Hepatocyte (in vitro differentiated cells): ENCODE data around the gene NR5A1. TPM values are rescaled to one million over a fixed set of nuclear protein-coding genes. Genes with fewer than 3 reads are reported as not detected.

Source experiments
- DNase-seq: peaks from one replicate; pipeline ENCODE4 v3.0.0-alpha.2; 2016; ENCODE audit warnings: low spot score
- H2AFZ ChIP-seq: fragments of 200-600 bp; sonication (generic); 2 replicates; pipeline ENCODE4 v1.6.0; 2016; ENCODE audit warnings: antibody characterized with exemption, mild to moderate bottlenecking
- H3K27ac ChIP-seq: fragments of 200-600 bp; sonication (generic); 2 replicates; pipeline ENCODE4 v1.5.1; 2016; ENCODE audit warnings: mild to moderate bottlenecking
- H3K27me3 ChIP-seq: fragments of 200-600 bp; sonication (generic); 2 replicates; pipeline ENCODE4 v1.6.1; 2016
- H3K36me3 ChIP-seq: fragments of 200-600 bp; sonication (generic); replicated peaks from 2 replicates; pipeline ENCODE4 v1.5.1; 2016; ENCODE audit warnings: low read depth; ENCODE audit not compliant: insufficient read depth
- H3K4me1 ChIP-seq: fragments of 200-600 bp; sonication (generic); 2 replicates; pipeline ENCODE4 v1.5.1; 2016; ENCODE audit warnings: mild to moderate bottlenecking, moderate library complexity; ENCODE audit not compliant: insufficient read depth
- H3K4me2 ChIP-seq: fragments of 200-600 bp; sonication (generic); 2 replicates; pipeline ENCODE4 v1.6.0; 2016
- H3K4me3 ChIP-seq: fragments of 200-600 bp; sonication (generic); 2 replicates; pipeline ENCODE4 v1.5.1; 2016; ENCODE audit warnings: mild to moderate bottlenecking
- H3K79me2 ChIP-seq: fragments of 200-600 bp; sonication (generic); 2 replicates; pipeline ENCODE4 v1.6.0; 2017; ENCODE audit warnings: mild to moderate bottlenecking
- H3K9me2 ChIP-seq: fragments of 200-600 bp; sonication (generic); replicated peaks from 2 replicates; pipeline ENCODE4 v1.6.0; 2017; ENCODE audit warnings: mild to moderate bottlenecking; ENCODE audit not compliant: insufficient read depth
- H3K9me3 ChIP-seq: fragments of 200-600 bp; sonication (generic); 2 replicates; pipeline ENCODE4 v1.5.1; 2016; ENCODE audit warnings: low read depth, mild to moderate bottlenecking
- H4K20me1 ChIP-seq: fragments of 200-600 bp; sonication (generic); 2 replicates; pipeline ENCODE4 v1.6.0; 2016; ENCODE audit warnings: mild to moderate bottlenecking; ENCODE audit not compliant: insufficient read depth, poor library complexity, severe bottlenecking
- CTCF ChIP-seq: fragments of 200-600 bp; sonication (generic); IDR thresholded peaks from 2 replicates; pipeline ENCODE4 v1.5.1; 2016; ENCODE audit warnings: antibody characterized with exemption, mild to moderate bottlenecking; ENCODE audit not compliant: poor library complexity
- EZH2 ChIP-seq: fragments of 200-600 bp; sonication (generic); IDR thresholded peaks from 2 replicates; pipeline ENCODE4 v1.6.1; 2016; ENCODE audit warnings: antibody characterized with exemption, mild to moderate bottlenecking, borderline replicate concordance
- EZH2phosphoT487 ChIP-seq: fragments of 200-600 bp; sonication (generic); IDR thresholded peaks from one replicate; pipeline ENCODE4 v1.6.1; 2018; ENCODE audit warnings: antibody characterized with exemption, mild to moderate bottlenecking, low read depth, moderate library complexity; ENCODE audit not compliant: unreplicated experiment, severe bottlenecking
- WGBS: methylation state at CpG from one replicate; pipeline ENCODE4 v1.1.6; 2016; ENCODE audit warnings: low lambda C conversion rate; ENCODE audit errors: missing lambda C conversion rate; 5-methylcytosine and 5-hydroxymethylcytosine counted together
- polyA plus RNA-seq: library from polyadenylated mRNA; unstranded; fragments of >200 nt; fragmentation: Nextera tagmentation; extraction: Ambion mirVana; gene quantifications from 2 replicates; pipeline ENCODE4 v1.2.1, GENCODE V29; 2016
- total RNA-seq: library from RNA; depleted of rRNA; stranded (reverse); fragments of >200 nt; gene quantifications from 2 replicates; pipeline ENCODE4 v1.2.3, GENCODE V29; 2014

Gene NR5A1
- total and polyA plus RNA-seq, 2 experiments from 2014 or later: 0.07 to 0.36 TPM

GRCh38 chr9:124439086-124439485 lies 68.1 kb downstream of the NR5A1 start:
- Histone ChIP-seq H3K27me3 (no peaks in the 10 kb centered on the region), H3K9me3 (no peaks in the 10 kb centered on the region), H3K4me2 (no peak overlapping the region), H3K4me3 (no peak overlapping the region), H2AFZ (no peak overlapping the region), H3K79me2 (no peaks in the 10 kb centered on the region), H3K36me3 (no peaks in the 10 kb centered on the region), H3K27ac (no peak overlapping the region), H3K4me1 (no peaks in the 10 kb centered on the region), H3K9me2 (no peaks in the 10 kb centered on the region), H4K20me1 (no peaks in the 10 kb centered on the region)
- DNase-seq: no peak
- WGBS: 86% methylated on average over 1 of the region's 1 CpG
- TF ChIP-seq EZH2phosphoT487 (no peak), EZH2 (no peak), CTCF (no peak)

- no peaks in the 10 kb centered on the region for H3K27me3 ChIP-seq
- no peak overlapping the region for H3K4me2 ChIP-seq
- H3K79me2 ChIP-seq: no peaks in the 10 kb centered on the region
- no peak for TF ChIP-seq EZH2
- H3K9me2 ChIP-seq: no peaks in the 10 kb centered on the region
- no peaks in the 10 kb centered on the region for H3K36me3 ChIP-seq
- 90% methylated on average over 9 of the region's 9 CpGs for WGBS
- H3K4me3 ChIP-seq: no peak overlapping the region
- no peak overlapping the region for H3K27ac ChIP-seq
- no peaks in the 10 kb centered on the region for H3K9me3 ChIP-seq
- no peak overlapping the region for H2AFZ ChIP-seq
- no peaks in the 10 kb centered on the region for H3K4me1 ChIP-seq
- DNase-seq: no peak
- no peaks in the 10 kb centered on the region for H4K20me1 ChIP-seq
These were observed 69.1 kb downstream of the NR5A1 start for GRCh38 chr9:124438091-124438490.

- no peak for TF ChIP-seq EZH2phosphoT487
- TF ChIP-seq EZH2: no peak
- TF ChIP-seq CTCF: no peak
- Histone ChIP-seq H3K4me3 (no peak overlapping the region), H3K79me2 (no peaks in the 10 kb centered on the region), H3K9me3 (no peaks in the 10 kb centered on the region), H4K20me1 (no peaks in the 10 kb centered on the region), H2AFZ (no peak overlapping the region), H3K9me2 (no peaks in the 10 kb centered on the region), H3K4me2 (no peak overlapping the region), H3K27me3 (no peaks in the 10 kb centered on the region), H3K27ac (no peak overlapping the region), H3K36me3 (no peaks in the 10 kb centered on the region), H3K4me1 (no peaks in the 10 kb centered on the region)
- DNase-seq: no peak
- 98% methylated on average over 3 of the region's 3 CpGs for WGBS
These were observed 70.1 kb downstream of the NR5A1 start for GRCh38 chr9:124437086-124437485.

- Histone ChIP-seq H3K79me2 (no peaks in the 10 kb centered on the region), H3K4me1 (peaks cover 1% of the 10 kb centered on the region), H3K4me3 (no peak overlapping the region), H3K9me3 (no peaks in the 10 kb centered on the region), H3K4me2 (no peak overlapping the region), H4K20me1 (no peaks in the 10 kb centered on the region), H3K36me3 (no peaks in the 10 kb centered on the region), H2AFZ (no peak overlapping the region), H3K27ac (no peak overlapping the region), H3K27me3 (no peaks in the 10 kb centered on the region), H3K9me2 (no peaks in the 10 kb centered on the region)
- DNase-seq: no peak
- TF ChIP-seq CTCF (no peak), EZH2phosphoT487 (no peak), EZH2 (no peak)
These were observed 70.9 kb downstream of the NR5A1 start for GRCh38 chr9:124436320-124436719.

Other genes starting within 250 kb of the NR5A1 start
- gene NEK6, start 249.4 kb downstream of the NR5A1 start, total RNA-seq: 33.5 and 35.7 TPM in 2 replicates
- 41.6 and 44.7 TPM in 2 replicates for gene NEK6, start 249.4 kb downstream of the NR5A1 start, polyA plus RNA-seq
- gene PSMB7, start 92.0 kb downstream of the NR5A1 start, total RNA-seq: 197 and 212 TPM in 2 replicates
- gene PSMB7, start 92.0 kb downstream of the NR5A1 start, polyA plus RNA-seq: 189 and 226 TPM in 2 replicates
- not detected in 2 replicates for gene ADGRD2, start 56.9 kb downstream of the NR5A1 start, total RNA-seq
- gene ADGRD2, start 56.9 kb downstream of the NR5A1 start, polyA plus RNA-seq: not detected in 2 replicates